Neural cell (in vitro differentiated cells): Measurements from ENCODE around the gene SLC17A9. TPM values are rescaled to one million over a fixed set of nuclear protein-coding genes. Genes with fewer than 3 reads are reported as not detected.

Experiments used
- H2AFZ ChIP-seq: fragments of 200-600, 300-800 bp; sonication (generic), shearing (Covaris generic); 2 replicates; pipeline ENCODE4 v1.6.0; 2014; ENCODE audit warnings: low read depth, mild to moderate bottlenecking, antibody characterized with exemption, low read length, moderate library complexity
- H3F3A ChIP-seq: fragments of 200-600 bp; shearing (Covaris generic); 2 replicates; pipeline ENCODE4 v1.6.1; 2016; ENCODE audit warnings: mild to moderate bottlenecking, moderate library complexity, mixed read lengths, antibody characterized with exemption, low read length; ENCODE audit not compliant: insufficient read depth, poor library complexity, severe bottlenecking
- H3K27ac ChIP-seq: fragments of 200-600, 300-800 bp; sonication (generic), shearing (Covaris generic); 2 replicates; pipeline ENCODE4 v1.5.1; 2014; ENCODE audit warnings: mild to moderate bottlenecking, low read length, moderate library complexity
- H3K27me3 ChIP-seq: fragments of 300-800, 200-600 bp; sonication (generic), shearing (Covaris generic); 2 replicates; pipeline ENCODE4 v1.6.0; 2014; ENCODE audit warnings: mild to moderate bottlenecking, low read depth, low read length, moderate library complexity; ENCODE audit not compliant: insufficient read depth
- H3K36me3 ChIP-seq: fragments of 300-800, 200-600 bp; sonication (generic), shearing (Covaris generic); 2 replicates; pipeline ENCODE4 v1.5.1; 2014; ENCODE audit warnings: mild to moderate bottlenecking, antibody characterized with exemption, low read length, moderate library complexity; ENCODE audit not compliant: insufficient read depth
- H3K4me2 ChIP-seq: fragments of 300-800, 200-600 bp; sonication (generic), shearing (Covaris generic); 2 replicates; pipeline ENCODE4 v1.6.0; 2014; ENCODE audit warnings: mild to moderate bottlenecking, low read length
- H3K4me3 ChIP-seq: fragments of 300-800, 200-600 bp; sonication (generic), shearing (Covaris generic); 2 replicates; pipeline ENCODE4 v1.5.1; 2014; ENCODE audit warnings: mild to moderate bottlenecking, low read length, moderate library complexity
- H3K79me2 ChIP-seq: fragments of 200-600 bp; shearing (Covaris generic); replicated peaks from 2 replicates; pipeline ENCODE4 v1.6.0; 2014; ENCODE audit warnings: mild to moderate bottlenecking, low read length, moderate library complexity; ENCODE audit not compliant: insufficient read depth
- H3K9ac ChIP-seq: fragments of 300-800, 200-600 bp; sonication (generic), shearing (Covaris generic); 2 replicates; pipeline ENCODE4 v1.6.1; 2016; ENCODE audit warnings: mild to moderate bottlenecking, low read length, mixed read lengths
- H3K9me2 ChIP-seq: fragments of 200-600 bp; shearing (Covaris generic); 2 replicates; pipeline ENCODE4 v1.6.1; 2016; ENCODE audit warnings: mild to moderate bottlenecking, low read length, mixed read lengths; ENCODE audit not compliant: insufficient read depth
- H3K9me3 ChIP-seq: fragments of 200-600, 300-800 bp; sonication (generic), shearing (Covaris generic); 2 replicates; pipeline ENCODE4 v1.6.1; 2016; ENCODE audit warnings: mild to moderate bottlenecking, mixed run types, low read length, moderate library complexity, mixed read lengths
- H4K20me1 ChIP-seq: fragments of 200-600 bp; shearing (Covaris generic); 2 replicates; pipeline ENCODE4 v1.6.1; 2016; ENCODE audit warnings: mild to moderate bottlenecking, mixed run types; ENCODE audit not compliant: insufficient read depth
- EP300 ChIP-seq: fragments of 450-650 bp; conservative IDR thresholded peaks from 2 replicates; pipeline ENCODE4 v1.6.1; 2014; ENCODE audit warnings: antibody characterized with exemption, mild to moderate bottlenecking, moderate library complexity; ENCODE audit not compliant: poor library complexity, severe bottlenecking
- EZH2 ChIP-seq: fragments of 200-600, 300-800 bp; shearing (Covaris generic), sonication (generic); IDR thresholded peaks from 2 replicates; pipeline ENCODE4 v1.6.1; 2014; ENCODE audit warnings: antibody characterized with exemption, low read length, borderline replicate concordance, mild to moderate bottlenecking; ENCODE audit not compliant: insufficient read depth, poor library complexity, severe bottlenecking
- MXI1 ChIP-seq: fragments of 450-650 bp; conservative IDR thresholded peaks from 2 replicates; pipeline ENCODE4 v1.6.1; 2014; ENCODE audit warnings: antibody characterized with exemption, mild to moderate bottlenecking; ENCODE audit not compliant: poor library complexity, severe bottlenecking
- POLR2AphosphoS5 ChIP-seq: IDR thresholded peaks from 2 replicates; pipeline ENCODE4 v1.6.1; 2012
- RAD21 ChIP-seq: fragments of 450-650 bp; conservative IDR thresholded peaks from 2 replicates; pipeline ENCODE4 v1.6.1; 2014; ENCODE audit warnings: antibody characterized with exemption, mild to moderate bottlenecking, moderate library complexity
- SMC3 ChIP-seq: fragments of 450-650 bp; conservative IDR thresholded peaks from 2 replicates; pipeline ENCODE4 v1.6.1; 2014; ENCODE audit warnings: antibody characterized with exemption, mild to moderate bottlenecking, moderate library complexity; ENCODE audit not compliant: poor library complexity
- TAF1 ChIP-seq: IDR thresholded peaks from 2 replicates; pipeline ENCODE4 v1.6.1; 2012; ENCODE audit warnings: low read depth
- polyA plus RNA-seq: library from polyadenylated mRNA; depleted of rRNA; stranded (reverse); fragments of >200 nt; gene quantifications from 2 replicates; pipeline ENCODE4 v1.2.3, GENCODE V29; 2014
- TF ChIP-seq, protein P1 (sequence below): IDR thresholded peaks from 2 replicates; pipeline ENCODE4 v1.6.1; 2012; ENCODE audit warnings: borderline replicate concordance
- TF ChIP-seq, protein P2 (sequence below): fragments of 450-650 bp; IDR thresholded peaks from 2 replicates; pipeline ENCODE4 v1.5.1; 2014; ENCODE audit warnings: antibody characterized with exemption, mild to moderate bottlenecking, moderate library complexity; ENCODE audit not compliant: poor library complexity, severe bottlenecking

Gene SLC17A9
- polyA plus RNA-seq, 1 donor from 2014 or later = not detected

DNA sequence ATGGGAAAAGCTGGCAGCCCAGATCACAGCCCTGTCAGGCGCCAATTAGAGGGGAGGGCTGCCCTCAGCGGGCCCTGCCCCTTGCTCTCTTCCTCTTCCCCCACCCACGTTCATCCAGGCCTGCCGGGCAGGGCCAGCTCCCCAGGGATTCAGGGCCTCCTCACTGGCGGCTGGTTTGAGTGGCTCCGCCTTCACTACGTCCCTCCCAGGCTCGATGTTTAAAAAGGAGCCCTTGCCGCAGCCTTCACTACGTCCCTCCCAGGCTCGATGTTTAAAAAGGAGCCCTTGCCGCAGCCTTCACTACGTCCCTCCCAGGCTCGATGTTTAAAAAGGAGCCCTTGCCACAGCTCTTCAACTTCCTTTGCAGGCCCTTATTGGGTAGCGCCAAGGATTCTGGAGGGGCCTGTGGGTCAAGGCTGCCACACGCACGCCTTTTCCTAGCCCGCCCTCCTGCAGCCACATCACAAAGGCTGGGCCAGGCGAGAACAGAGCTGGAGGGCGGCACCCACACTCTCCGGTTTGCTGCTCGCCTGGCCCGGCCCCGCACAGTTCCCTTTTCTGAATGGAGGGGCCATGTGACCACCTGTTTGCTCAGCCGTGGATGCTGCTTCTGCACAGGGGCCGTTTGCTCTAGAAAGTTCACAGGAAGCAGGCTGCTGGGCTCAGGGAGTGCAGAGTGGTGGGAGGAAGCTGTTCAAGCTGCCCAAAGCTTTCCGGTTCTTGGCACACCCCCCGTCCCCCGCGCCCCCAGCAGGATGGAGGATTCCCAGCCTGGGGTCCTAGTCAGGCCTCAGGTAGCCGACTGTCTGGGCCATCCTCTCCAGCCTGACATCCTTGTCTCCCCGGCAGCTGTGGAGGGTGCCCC lies 1.6 kb downstream of the SLC17A9 start:
- Histone ChIP-seq H3K9ac (no peak overlapping the region), H3F3A (no peaks in the 10 kb centered on the region), H3K4me2 (no peak overlapping the region), H2AFZ (no peak overlapping the region), H3K36me3 (peaks cover 4% of the 10 kb centered on the region), H3K27ac (no peak overlapping the region), H3K79me2 (no peaks in the 10 kb centered on the region), H3K27me3 (no peaks in the 10 kb centered on the region), H3K4me3 (no peak overlapping the region), H3K9me2 (no peaks in the 10 kb centered on the region), H4K20me1 (no peaks in the 10 kb centered on the region), H3K9me3 (no peaks in the 10 kb centered on the region)
- TF ChIP-seq POLR2AphosphoS5 (no peak), TAF1 (no peak), EP300 (no peak), RAD21 (no peak), MXI1 (no peak), SMC3 (no peak), EZH2 (no peak)
- TF ChIP-seq, protein P1, sequence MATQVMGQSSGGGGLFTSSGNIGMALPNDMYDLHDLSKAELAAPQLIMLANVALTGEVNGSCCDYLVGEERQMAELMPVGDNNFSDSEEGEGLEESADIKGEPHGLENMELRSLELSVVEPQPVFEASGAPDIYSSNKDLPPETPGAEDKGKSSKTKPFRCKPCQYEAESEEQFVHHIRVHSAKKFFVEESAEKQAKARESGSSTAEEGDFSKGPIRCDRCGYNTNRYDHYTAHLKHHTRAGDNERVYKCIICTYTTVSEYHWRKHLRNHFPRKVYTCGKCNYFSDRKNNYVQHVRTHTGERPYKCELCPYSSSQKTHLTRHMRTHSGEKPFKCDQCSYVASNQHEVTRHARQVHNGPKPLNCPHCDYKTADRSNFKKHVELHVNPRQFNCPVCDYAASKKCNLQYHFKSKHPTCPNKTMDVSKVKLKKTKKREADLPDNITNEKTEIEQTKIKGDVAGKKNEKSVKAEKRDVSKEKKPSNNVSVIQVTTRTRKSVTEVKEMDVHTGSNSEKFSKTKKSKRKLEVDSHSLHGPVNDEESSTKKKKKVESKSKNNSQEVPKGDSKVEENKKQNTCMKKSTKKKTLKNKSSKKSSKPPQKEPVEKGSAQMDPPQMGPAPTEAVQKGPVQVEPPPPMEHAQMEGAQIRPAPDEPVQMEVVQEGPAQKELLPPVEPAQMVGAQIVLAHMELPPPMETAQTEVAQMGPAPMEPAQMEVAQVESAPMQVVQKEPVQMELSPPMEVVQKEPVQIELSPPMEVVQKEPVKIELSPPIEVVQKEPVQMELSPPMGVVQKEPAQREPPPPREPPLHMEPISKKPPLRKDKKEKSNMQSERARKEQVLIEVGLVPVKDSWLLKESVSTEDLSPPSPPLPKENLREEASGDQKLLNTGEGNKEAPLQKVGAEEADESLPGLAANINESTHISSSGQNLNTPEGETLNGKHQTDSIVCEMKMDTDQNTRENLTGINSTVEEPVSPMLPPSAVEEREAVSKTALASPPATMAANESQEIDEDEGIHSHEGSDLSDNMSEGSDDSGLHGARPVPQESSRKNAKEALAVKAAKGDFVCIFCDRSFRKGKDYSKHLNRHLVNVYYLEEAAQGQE = no peak
- TF ChIP-seq, protein P2, sequence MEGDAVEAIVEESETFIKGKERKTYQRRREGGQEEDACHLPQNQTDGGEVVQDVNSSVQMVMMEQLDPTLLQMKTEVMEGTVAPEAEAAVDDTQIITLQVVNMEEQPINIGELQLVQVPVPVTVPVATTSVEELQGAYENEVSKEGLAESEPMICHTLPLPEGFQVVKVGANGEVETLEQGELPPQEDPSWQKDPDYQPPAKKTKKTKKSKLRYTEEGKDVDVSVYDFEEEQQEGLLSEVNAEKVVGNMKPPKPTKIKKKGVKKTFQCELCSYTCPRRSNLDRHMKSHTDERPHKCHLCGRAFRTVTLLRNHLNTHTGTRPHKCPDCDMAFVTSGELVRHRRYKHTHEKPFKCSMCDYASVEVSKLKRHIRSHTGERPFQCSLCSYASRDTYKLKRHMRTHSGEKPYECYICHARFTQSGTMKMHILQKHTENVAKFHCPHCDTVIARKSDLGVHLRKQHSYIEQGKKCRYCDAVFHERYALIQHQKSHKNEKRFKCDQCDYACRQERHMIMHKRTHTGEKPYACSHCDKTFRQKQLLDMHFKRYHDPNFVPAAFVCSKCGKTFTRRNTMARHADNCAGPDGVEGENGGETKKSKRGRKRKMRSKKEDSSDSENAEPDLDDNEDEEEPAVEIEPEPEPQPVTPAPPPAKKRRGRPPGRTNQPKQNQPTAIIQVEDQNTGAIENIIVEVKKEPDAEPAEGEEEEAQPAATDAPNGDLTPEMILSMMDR = no peak

DNA sequence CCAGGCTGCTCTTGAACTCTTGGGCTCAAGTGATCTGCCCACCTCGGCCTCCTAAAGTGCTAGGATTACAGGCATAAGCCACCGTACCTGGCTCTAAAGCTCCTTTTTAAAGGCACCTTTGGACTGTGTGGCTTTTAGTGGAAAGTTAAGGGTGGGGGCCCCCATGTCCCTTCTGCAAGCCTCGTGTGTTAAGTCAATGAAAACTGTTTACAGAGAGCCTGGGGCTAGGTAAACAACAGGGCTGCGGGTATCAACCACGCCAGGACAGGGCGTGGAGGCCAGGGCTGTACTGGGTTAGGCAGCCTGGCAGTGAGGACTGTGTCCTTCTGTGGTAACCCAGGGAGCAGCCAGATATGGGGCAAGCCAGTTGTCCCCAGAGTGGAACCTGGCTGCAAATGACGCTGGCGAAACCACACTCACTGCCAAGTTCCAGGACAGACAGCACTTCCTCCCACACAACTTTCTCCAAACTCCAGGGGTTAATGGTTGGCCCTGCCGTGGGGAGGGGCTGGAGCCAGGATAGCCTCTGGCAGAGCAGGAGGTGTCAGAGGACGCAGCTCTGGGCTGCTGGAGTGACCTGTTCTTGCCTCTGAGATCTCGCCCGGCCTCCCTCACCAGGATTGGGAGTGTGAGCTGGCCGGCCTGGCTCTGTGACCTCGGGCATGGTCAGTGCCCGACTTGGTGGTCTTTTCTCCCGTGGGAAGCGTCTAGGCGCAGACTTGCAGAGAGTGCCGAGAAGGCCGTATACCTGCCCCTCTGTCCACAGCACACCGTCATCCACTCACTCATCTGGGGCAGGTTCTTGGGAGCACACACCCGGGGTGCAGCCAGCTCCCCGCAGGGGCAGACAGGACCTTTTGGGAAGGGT lies 3.2 kb downstream of the SLC17A9 start:
- no peak overlapping the region for H2AFZ ChIP-seq
- H3K79me2 ChIP-seq = no peaks in the 10 kb centered on the region
- no peak overlapping the region for H3K9ac ChIP-seq
- no peaks in the 10 kb centered on the region for H3K9me2 ChIP-seq
- no peaks in the 10 kb centered on the region for H3K36me3 ChIP-seq
- no peak overlapping the region for H3K4me3 ChIP-seq
- TF ChIP-seq, protein P1 = no peak
- TF ChIP-seq SMC3 (no peak), POLR2AphosphoS5 (no peak), MXI1 (no peak), EP300 (no peak), RAD21 (no peak), EZH2 (no peak), TAF1 (no peak)
- TF ChIP-seq, protein P2 = no peak
- no peaks in the 10 kb centered on the region for H3K9me3 ChIP-seq
- no peaks in the 10 kb centered on the region for H3F3A ChIP-seq
- no peak overlapping the region for H3K4me2 ChIP-seq
- no peaks in the 10 kb centered on the region for H3K27me3 ChIP-seq
- no peaks in the 10 kb centered on the region for H4K20me1 ChIP-seq
- no peak overlapping the region for H3K27ac ChIP-seq
